Kidney glomerular epithelial cell (primary cell): ENCODE measurements around the gene SPRY2.
"Not testable (repeated sequence)": the region's sequence is repeated elsewhere in the genome, so short reads cannot be mapped to it uniquely, and the experiment has no call there.

Source experiments
- DNase-seq: peaks from one replicate; lab custom pipeline; 2025; lab: John Stamatoyannopoulos, UW

The SPRY2 gene

GRCh38 chr13:80348750-80349149 is 7.8 kb upstream of the SPRY2 start:
- DNase-seq = no peak

GRCh38 chr13:80348314-80348713 is 7.4 kb upstream of the SPRY2 start:
- no peak for DNase-seq

GRCh38 chr13:80345771-80346510 is 5.0 kb upstream of the SPRY2 start:
- peak; percentile 19 for DNase-seq

- not testable (repeated sequence) for DNase-seq
Measured at GRCh38 chr13:80344032-80344431, 3.1 kb upstream of the SPRY2 start.

GRCh38 chr13:80342471-80343371 is 1.8 kb upstream of the SPRY2 start:
- DNase-seq = peak; percentile 69

GRCh38 chr13:80341756-80342370 is 937 bp upstream of the SPRY2 start:
- DNase-seq = peak; percentile 43

GRCh38 chr13:80340651-80341100 is 250 bp downstream of the SPRY2 start:
- DNase-seq = no peak

- DNase-seq = peak; percentile 31
Measured at GRCh38 chr13:80339912-80340650, 845 bp downstream of the SPRY2 start.

GRCh38 chr13:80339563-80339911 is 1.4 kb downstream of the SPRY2 start:
- DNase-seq = peak; percentile 42

- peak; percentile 90 for DNase-seq
Measured at GRCh38 chr13:80338781-80339562, 2.0 kb downstream of the SPRY2 start.

- peak; percentile 38 for DNase-seq
Measured at GRCh38 chr13:80337288-80338081, 3.4 kb downstream of the SPRY2 start.

GRCh38 chr13:80336776-80337287 is 4.1 kb downstream of the SPRY2 start:
- DNase-seq = no peak

GRCh38 chr13:80336370-80336769 is 4.6 kb downstream of the SPRY2 start:
- no peak for DNase-seq

- peak; percentile 13 for DNase-seq
Measured at GRCh38 chr13:80334597-80335260, 6.2 kb downstream of the SPRY2 start.

GRCh38 chr13:80331984-80332383 is 8.9 kb downstream of the SPRY2 start:
- DNase-seq = no peak

GRCh38 chr13:80329250-80329649 is 11.7 kb downstream of the SPRY2 start:
- DNase-seq = no peak

GRCh38 chr13:80319004-80319403 is 21.9 kb downstream of the SPRY2 start:
- DNase-seq = no peak

GRCh38 chr13:80314711-80315653 is 25.9 kb downstream of the SPRY2 start:
- no peak for DNase-seq
